Mesendoderm (in vitro differentiated cells): ENCODE results near the gene ROBO1.
"Not testable (repeated sequence)": the region's sequence is repeated elsewhere in the genome, so short reads cannot be mapped to it uniquely, and the experiment has no call there.

ENCODE experiments used
- DNase-seq: peaks from one replicate; pipeline ENCODE4 v3.0.0; 2013
- H2AK5ac ChIP-seq: 2 replicates; pipeline ENCODE4 v1.6.1; 2013; ENCODE audit warnings: low read length, inconsistent platforms
- H2BK120ac ChIP-seq: 2 replicates; pipeline ENCODE4 v1.6.1; 2013; ENCODE audit warnings: low read depth, mild to moderate bottlenecking, low read length, moderate library complexity, mixed read lengths
- H2BK15ac ChIP-seq: replicated peaks from 2 replicates; pipeline ENCODE4 v1.6.1; 2013; ENCODE audit warnings: low read depth, mild to moderate bottlenecking, moderate library complexity
- H2BK5ac ChIP-seq: 2 replicates; pipeline ENCODE4 v1.6.1; 2013; ENCODE audit warnings: low read length, inconsistent platforms
- H3K18ac ChIP-seq: 2 replicates; pipeline ENCODE4 v1.6.1; 2013; ENCODE audit warnings: mild to moderate bottlenecking, low read length, mixed read lengths
- H3K23ac ChIP-seq: one replicate; pipeline ENCODE4 v1.6.1; 2013; ENCODE audit warnings: low read length
- H3K27ac ChIP-seq: 2 replicates; pipeline ENCODE4 v1.5.1; 2013; ENCODE audit warnings: low read depth, mild to moderate bottlenecking, inconsistent platforms, low read length, moderate library complexity
- H3K27me3 ChIP-seq: 2 replicates; pipeline ENCODE4 v1.6.1; 2013; ENCODE audit warnings: low read length, control low read depth, mild to moderate bottlenecking, inconsistent platforms; ENCODE audit not compliant: insufficient read depth, poor library complexity
- H3K36me3 ChIP-seq: 2 replicates; pipeline ENCODE4 v1.6.1; 2013; ENCODE audit warnings: low read length, inconsistent platforms; ENCODE audit not compliant: control insufficient read depth, insufficient read depth
- H3K4ac ChIP-seq: one replicate; pipeline ENCODE4 v1.6.1; 2013; ENCODE audit warnings: low read depth, mild to moderate bottlenecking, low read length, moderate library complexity
- H3K4me1 ChIP-seq: 2 replicates; pipeline ENCODE4 v1.6.1; 2013; ENCODE audit warnings: low read depth, low read length, inconsistent platforms; ENCODE audit not compliant: control insufficient read depth
- H3K4me2 ChIP-seq: 2 replicates; pipeline ENCODE4 v1.6.1; 2013; ENCODE audit warnings: low read length
- H3K4me3 ChIP-seq: 2 replicates; pipeline ENCODE4 v1.5.1; 2013; ENCODE audit warnings: mild to moderate bottlenecking, low read length
- H3K56ac ChIP-seq: one replicate; pipeline ENCODE4 v1.6.1; 2013; ENCODE audit warnings: low read length
- H3K79me1 ChIP-seq: 2 replicates; pipeline ENCODE4 v1.6.1; 2013; ENCODE audit warnings: low read length, inconsistent platforms
- H3K79me2 ChIP-seq: 2 replicates; pipeline ENCODE4 v1.6.1; 2013; ENCODE audit warnings: mild to moderate bottlenecking, low read length; ENCODE audit not compliant: control insufficient read depth, insufficient read depth
- H3K9ac ChIP-seq: 2 replicates; pipeline ENCODE4 v1.6.1; 2013; ENCODE audit warnings: low read length, inconsistent platforms
- H4K5ac ChIP-seq: one replicate; pipeline ENCODE4 v1.6.1; 2013; ENCODE audit warnings: low read length
- H4K8ac ChIP-seq: one replicate; pipeline ENCODE4 v1.6.1; 2013; ENCODE audit warnings: low read depth, mild to moderate bottlenecking, control low read depth, low read length, moderate library complexity
- WGBS: extraction: QIAGEN DNeasy Blood & Tissue Kit; methylation state at CpG from one replicate; pipeline ENCODE4 v1.1.7; 2013; ENCODE audit warnings: low lambda C conversion rate, missing lambda C conversion rate; ENCODE audit not compliant: insufficient coverage; ENCODE audit errors: extremely low coverage; 5-methylcytosine and 5-hydroxymethylcytosine counted together

The ROBO1 gene

DNA sequence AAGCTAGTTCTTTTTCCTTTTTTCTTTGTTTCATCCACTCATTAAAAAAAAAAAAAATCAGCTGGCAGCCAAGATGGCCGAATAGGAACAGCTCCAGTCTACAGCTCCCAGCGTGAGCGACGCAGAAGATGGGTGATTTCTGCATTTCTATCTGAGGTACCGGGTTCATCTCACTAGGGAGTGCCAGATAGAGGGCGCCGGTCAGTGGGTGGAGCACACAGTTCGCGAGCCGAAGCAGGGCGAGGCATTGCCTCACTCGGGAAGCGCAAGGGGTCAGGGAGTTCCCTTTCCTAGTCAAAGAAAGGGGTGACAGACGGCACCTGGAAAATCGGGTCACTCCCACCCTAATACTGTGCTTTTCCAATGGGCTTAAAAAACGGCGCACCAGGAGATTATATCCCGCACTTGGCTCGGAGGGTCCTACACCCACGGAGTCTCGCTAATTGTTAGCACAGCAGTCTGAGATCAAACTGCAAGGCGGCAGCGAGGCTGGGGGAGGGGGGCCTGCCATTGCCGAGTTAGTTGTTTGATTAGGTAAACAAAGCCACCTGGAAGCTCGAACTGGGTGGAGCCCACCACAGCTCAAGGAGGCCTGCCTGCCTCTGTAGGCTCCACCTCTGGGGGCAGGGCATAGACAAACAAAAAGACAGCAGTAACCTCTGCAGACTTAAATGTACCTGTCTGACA, 1092.5 kb downstream of the ROBO1 start:
- H3K9ac ChIP-seq, H2BK15ac ChIP-seq, H4K5ac ChIP-seq, H3K36me3 ChIP-seq, H3K4me3 ChIP-seq, H3K4me2 ChIP-seq, H3K27me3 ChIP-seq, H2BK120ac ChIP-seq, H3K18ac ChIP-seq, H4K8ac ChIP-seq, H2AK5ac ChIP-seq, H3K79me2 ChIP-seq, H3K27ac ChIP-seq, H3K4me1 ChIP-seq, H3K79me1 ChIP-seq, H3K56ac ChIP-seq, H3K4ac ChIP-seq, H2BK5ac ChIP-seq, H3K23ac ChIP-seq: not testable (repeated sequence)
- WGBS = no CpG with 5 or more reads among the region's 25 CpGs
- peak; percentile 8 for DNase-seq

DNA sequence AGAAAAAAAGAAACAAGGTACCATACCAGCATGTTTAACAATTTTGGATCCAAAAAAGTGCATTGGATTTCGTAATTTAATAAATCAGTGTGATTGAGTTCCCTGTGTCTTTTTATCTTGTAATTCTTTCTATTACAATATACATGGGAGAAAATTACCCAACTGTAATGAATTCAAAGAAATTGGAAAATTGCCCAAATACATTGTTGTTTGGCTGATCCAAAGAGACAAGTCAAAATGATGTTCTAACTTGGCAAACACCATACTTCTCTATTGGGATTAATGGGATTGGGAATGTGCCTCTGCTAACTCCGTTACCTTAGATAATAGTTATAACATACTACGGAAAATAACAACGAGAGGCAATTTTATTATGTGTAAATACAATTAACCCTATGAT, 1097.1 kb downstream of the ROBO1 start:
- no peaks in the 10 kb centered on the region for H3K79me2 ChIP-seq
- H3K4ac ChIP-seq = no peak overlapping the region
- H3K4me2 ChIP-seq = no peak overlapping the region
- H3K23ac ChIP-seq = no peak overlapping the region
- no peaks in the 10 kb centered on the region for H3K79me1 ChIP-seq
- H3K4me3 ChIP-seq = no peak overlapping the region
- no peak overlapping the region for H2BK120ac ChIP-seq
- H3K56ac ChIP-seq = no peak overlapping the region
- H2BK15ac ChIP-seq = no peak overlapping the region
- H4K5ac ChIP-seq = no peak overlapping the region
- no peak overlapping the region for H2BK5ac ChIP-seq
- H3K27ac ChIP-seq = no peak overlapping the region
- no peaks in the 10 kb centered on the region for H3K4me1 ChIP-seq
- no peak overlapping the region for H2AK5ac ChIP-seq
- H3K27me3 ChIP-seq = no peaks in the 10 kb centered on the region
- no peak for DNase-seq
- H3K9ac ChIP-seq = no peak overlapping the region
- no peaks in the 10 kb centered on the region for H3K36me3 ChIP-seq
- WGBS = no CpG with 5 or more reads among the region's 4 CpGs
- no peak overlapping the region for H4K8ac ChIP-seq
- no peak overlapping the region for H3K18ac ChIP-seq

DNA sequence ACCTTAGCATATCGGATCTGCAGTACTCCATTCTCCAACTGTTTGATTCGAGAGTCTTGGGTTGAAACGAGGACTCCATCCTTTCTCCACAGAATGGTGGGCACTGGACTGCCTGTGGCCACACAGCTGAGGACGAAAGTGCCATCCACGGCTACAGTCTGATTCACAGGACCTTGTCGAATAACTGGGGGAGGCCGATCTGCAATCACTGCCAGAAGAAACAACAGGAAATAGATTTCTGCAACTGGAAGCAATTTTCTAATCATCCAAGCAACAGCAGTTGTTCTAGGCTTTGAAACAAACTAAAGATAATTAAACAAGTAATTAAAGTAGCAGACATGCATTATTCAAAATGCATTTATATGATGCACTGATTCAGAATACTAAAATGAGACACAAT, 1097.7 kb downstream of the ROBO1 start:
- no peak overlapping the region for H2BK120ac ChIP-seq
- H3K4me2 ChIP-seq = no peak overlapping the region
- H4K8ac ChIP-seq = no peak overlapping the region
- no peak overlapping the region for H3K23ac ChIP-seq
- no peak overlapping the region for H4K5ac ChIP-seq
- no peak for DNase-seq
- H2BK5ac ChIP-seq = no peak overlapping the region
- WGBS = no CpG with 5 or more reads among the region's 7 CpGs
- H3K18ac ChIP-seq = no peak overlapping the region
- H3K4me1 ChIP-seq = no peaks in the 10 kb centered on the region
- H3K27me3 ChIP-seq = no peaks in the 10 kb centered on the region
- H3K36me3 ChIP-seq = no peaks in the 10 kb centered on the region
- no peak overlapping the region for H2BK15ac ChIP-seq
- no peak overlapping the region for H2AK5ac ChIP-seq
- no peak overlapping the region for H3K27ac ChIP-seq
- no peaks in the 10 kb centered on the region for H3K79me2 ChIP-seq
- no peak overlapping the region for H3K9ac ChIP-seq
- no peak overlapping the region for H3K4ac ChIP-seq
- no peak overlapping the region for H3K4me3 ChIP-seq
- no peak overlapping the region for H3K56ac ChIP-seq
- no peaks in the 10 kb centered on the region for H3K79me1 ChIP-seq

DNA sequence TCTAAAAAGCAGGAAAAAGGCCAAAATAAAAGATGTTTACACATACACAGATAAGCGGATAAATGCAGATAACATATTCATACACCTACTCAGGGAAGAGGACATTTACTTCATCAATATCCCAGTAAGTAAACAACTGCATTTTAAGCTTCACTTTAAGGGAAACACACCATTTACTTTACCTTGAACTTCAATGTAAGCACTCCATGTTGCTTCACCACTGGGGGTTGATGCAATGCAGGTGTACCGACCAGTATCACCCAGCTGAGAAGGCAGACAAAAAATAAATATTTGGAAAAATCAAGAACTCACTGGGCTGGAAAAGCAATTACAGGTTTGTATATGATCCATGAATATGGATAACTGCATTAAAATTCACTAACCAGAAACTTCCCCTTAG, 1099.5 kb downstream of the ROBO1 start:
- Histone ChIP-seq H2BK120ac (no peak overlapping the region), H3K4me2 (no peak overlapping the region), H4K8ac (no peak overlapping the region), H2BK5ac (no peak overlapping the region), H3K36me3 (no peaks in the 10 kb centered on the region), H4K5ac (no peak overlapping the region), H3K4me1 (no peaks in the 10 kb centered on the region), H2AK5ac (no peak overlapping the region), H3K27ac (no peak overlapping the region), H3K4ac (no peak overlapping the region), H3K56ac (no peak overlapping the region), H3K79me2 (no peaks in the 10 kb centered on the region), H3K4me3 (no peak overlapping the region), H3K18ac (no peak overlapping the region), H3K27me3 (no peaks in the 10 kb centered on the region), H3K23ac (no peak overlapping the region), H3K79me1 (no peaks in the 10 kb centered on the region), H3K9ac (no peak overlapping the region), H2BK15ac (no peak overlapping the region)
- no CpG with 5 or more reads among the region's 2 CpGs for WGBS
- no peak for DNase-seq

DNA sequence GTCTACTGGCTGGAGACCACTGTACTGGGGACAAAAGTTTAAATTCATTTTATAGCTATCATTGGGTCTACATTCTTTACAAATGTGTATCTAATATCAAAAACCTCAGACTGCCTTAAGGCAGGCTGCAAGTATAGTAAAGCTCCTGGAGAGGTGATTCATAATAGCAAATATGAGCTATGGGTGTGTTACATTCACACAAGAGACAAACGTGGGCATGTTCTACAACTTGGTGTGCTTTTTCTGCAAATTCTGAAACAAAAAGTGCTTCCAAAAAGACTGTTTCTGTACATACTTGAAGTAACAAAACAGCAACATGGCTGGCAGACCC, 1101.4 kb downstream of the ROBO1 start:
- no peaks in the 10 kb centered on the region for H3K36me3 ChIP-seq
- no peaks in the 10 kb centered on the region for H3K79me2 ChIP-seq
- H3K4me1 ChIP-seq = no peaks in the 10 kb centered on the region
- H3K4me2 ChIP-seq = no peak overlapping the region
- H3K27ac ChIP-seq = no peak overlapping the region
- H3K4me3 ChIP-seq = no peak overlapping the region
- H3K27me3 ChIP-seq = no peaks in the 10 kb centered on the region
- H3K4ac ChIP-seq = no peak overlapping the region
- WGBS = no CpG with 5 or more reads among the region's 1 CpG
- H2BK5ac ChIP-seq = no peak overlapping the region
- no peak overlapping the region for H4K5ac ChIP-seq
- H3K9ac ChIP-seq = no peak overlapping the region
- no peak overlapping the region for H2BK15ac ChIP-seq
- DNase-seq = no peak
- no peak overlapping the region for H3K56ac ChIP-seq
- H2BK120ac ChIP-seq = no peak overlapping the region
- H3K18ac ChIP-seq = no peak overlapping the region
- no peak overlapping the region for H3K23ac ChIP-seq
- H4K8ac ChIP-seq = no peak overlapping the region
- H3K79me1 ChIP-seq = no peaks in the 10 kb centered on the region
- no peak overlapping the region for H2AK5ac ChIP-seq

DNA sequence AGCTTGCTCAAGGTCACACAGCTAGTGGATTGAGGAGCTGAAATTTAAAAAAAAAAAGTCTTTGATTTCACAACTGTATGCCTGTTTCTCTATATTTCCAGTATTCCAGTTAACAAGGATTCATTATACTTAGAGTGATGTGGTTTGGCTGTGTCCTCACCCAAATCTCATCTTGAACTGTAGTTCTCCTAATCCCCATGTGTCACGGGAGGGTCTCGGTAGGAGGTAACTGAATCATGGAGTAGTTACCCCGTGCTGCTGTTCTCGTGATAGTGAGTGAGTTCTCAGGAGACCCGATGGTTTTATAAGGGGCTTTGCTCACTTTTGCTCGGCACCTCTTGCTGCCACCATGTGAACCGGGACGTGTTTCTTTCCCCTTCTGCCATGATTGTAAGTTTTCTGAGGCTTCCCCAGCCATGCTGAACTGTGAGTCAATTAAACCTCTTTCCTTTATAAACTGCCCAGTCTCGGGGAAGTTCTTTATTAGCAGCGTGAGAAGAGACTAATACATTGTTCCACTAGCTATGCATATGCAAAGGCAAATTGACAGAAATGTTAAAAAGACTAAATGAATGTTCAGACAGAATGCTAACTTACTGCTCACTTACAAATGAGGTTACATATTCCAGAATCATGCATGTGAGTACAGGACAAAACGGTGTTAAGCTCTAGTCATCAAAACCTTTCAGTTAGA, 1101.9 kb downstream of the ROBO1 start:
- Histone ChIP-seq H3K18ac (no peak overlapping the region), H2BK15ac (no peak overlapping the region), H3K4me3 (no peak overlapping the region), H3K9ac (no peak overlapping the region), H3K56ac (no peak overlapping the region), H3K27me3 (no peaks in the 10 kb centered on the region), H2AK5ac (no peak overlapping the region), H2BK5ac (no peak overlapping the region), H4K8ac (no peak overlapping the region), H4K5ac (no peak overlapping the region), H3K4me2 (no peak overlapping the region), H3K4ac (no peak overlapping the region), H3K36me3 (no peaks in the 10 kb centered on the region), H3K23ac (no peak overlapping the region), H3K4me1 (no peaks in the 10 kb centered on the region), H3K27ac (no peak overlapping the region), H3K79me1 (no peaks in the 10 kb centered on the region), H3K79me2 (no peaks in the 10 kb centered on the region), H2BK120ac (no peak overlapping the region)
- no CpG with 5 or more reads among the region's 11 CpGs for WGBS
- peak; percentile 8 for DNase-seq
